SK-N-SH (cell line): ENCODE data around the gene SNCAIP. TPM values are rescaled to one million over a fixed set of nuclear protein-coding genes. Genes with fewer than 3 reads are reported as not detected.

Source experiments
- CTCF ChIA-PET: fragments of 300-600, 350-600 bp; formaldehyde crosslinking; extraction: SDS; loops from one replicate; lab custom pipeline; 2021; lab: Yijun Ruan, JAX
- POLR2A ChIA-PET: fragments of 350-600 bp; sonication (Branson Sonifier 250); formaldehyde crosslinking; extraction: SDS; loops from one replicate; lab custom pipeline; 2020; ENCODE audit warnings: antibody characterized with exemption, inconsistent platforms; lab: Yijun Ruan, JAX
- DNase-seq: peaks from one replicate; pipeline ENCODE4 v3.0.0; 2012
- H2AFZ ChIP-seq: fragments of 200-600 bp; sonication (generic); 2 replicates; pipeline ENCODE4 v1.8.1; 2016; ENCODE audit warnings: antibody characterized with exemption, mild to moderate bottlenecking, low read depth
- H3F3A ChIP-seq: fragments of 200-600 bp; sonication (generic); replicated peaks from 2 replicates; pipeline ENCODE3; 2016; ENCODE audit warnings: antibody characterized with exemption, mild to moderate bottlenecking; ENCODE audit not compliant: insufficient read depth
- H3K27ac ChIP-seq, 2 experiments: fragments of 200-500 bp in 1 of 2; fragments of 200-600 bp in 1 of 2; sonication (Bioruptor generic) in 1 of 2; sonication (generic), shearing (Covaris generic) in 1 of 2; 2 replicates each; pipeline versions ENCODE4 v1.5.1 to v1.6.1; 2014 to 2016; ENCODE audit warnings: low read depth in 2 of 2, inconsistent platforms in 1 of 2, low read length in 1 of 2, mild to moderate bottlenecking in 1 of 2, mixed read lengths in 1 of 2
- H3K27me3 ChIP-seq: fragments of 200-600 bp; sonication (generic), shearing (Covaris generic); 2 replicates; pipeline ENCODE4 v1.6.1; 2016; ENCODE audit warnings: mixed run types; ENCODE audit not compliant: insufficient read depth
- H3K36me3 ChIP-seq, 2 experiments: fragments of 200-500 bp in 1 of 2; fragments of 200-600 bp in 1 of 2; sonication (Bioruptor generic) in 1 of 2; sonication (generic) in 1 of 2; replicated peaks in 1 of 2; 2 replicates each; pipeline versions ENCODE3 to v1.5.1; 2014 to 2016; ENCODE audit warnings: low read length in 1 of 2, mild to moderate bottlenecking in 1 of 2; ENCODE audit not compliant: insufficient read depth in 2 of 2, control insufficient read depth in 1 of 2
- H3K4me1 ChIP-seq, 2 experiments: fragments of 200-500 bp in 1 of 2; fragments of 200-600 bp in 1 of 2; sonication (Bioruptor generic) in 1 of 2; sonication (generic), shearing (Covaris generic) in 1 of 2; 2 replicates each; pipeline versions ENCODE4 v1.5.1 to v1.6.1; 2014 to 2016; ENCODE audit warnings: low read depth in 1 of 2, low read length in 1 of 2, mixed run types in 1 of 2; ENCODE audit not compliant: insufficient read depth in 2 of 2, control insufficient read depth in 1 of 2
- H3K4me2 ChIP-seq: fragments of 200-600 bp; sonication (generic), shearing (Covaris generic); 2 replicates; pipeline ENCODE4 v1.6.1; 2017; ENCODE audit warnings: mixed run types
- H3K4me3 ChIP-seq, 2 experiments: fragments of 200-500 bp in 1 of 2; fragments of 200-600 bp in 1 of 2; sonication (Bioruptor generic) in 1 of 2; sonication (generic), shearing (Covaris generic) in 1 of 2; 2 replicates each; pipeline versions ENCODE4 v1.5.1 to v1.8.1; 2014 to 2016; ENCODE audit warnings: low read depth in 2 of 2, inconsistent platforms in 1 of 2, low read length in 1 of 2, mild to moderate bottlenecking in 1 of 2, mixed read lengths in 1 of 2, moderate library complexity in 1 of 2
- H3K79me2 ChIP-seq: fragments of 200-600 bp; sonication (generic); 2 replicates; pipeline ENCODE4 v1.8.1; 2017; ENCODE audit warnings: mild to moderate bottlenecking; ENCODE audit not compliant: insufficient read depth
- H3K9ac ChIP-seq: fragments of 200-600 bp; sonication (generic); 2 replicates; pipeline ENCODE4 v1.6.1; 2017; ENCODE audit warnings: mixed run types
- H3K9me2 ChIP-seq: fragments of 200-600 bp; sonication (generic); 2 replicates; pipeline ENCODE4 v1.6.1; 2017; ENCODE audit warnings: mixed run types
- H3K9me3 ChIP-seq: fragments of 200-600 bp; sonication (generic); 2 replicates; pipeline ENCODE4 v1.6.1; 2017; ENCODE audit warnings: mixed run types, mild to moderate bottlenecking, moderate library complexity
- H4K20me1 ChIP-seq: fragments of 200-600 bp; sonication (generic); 2 replicates; pipeline ENCODE4 v1.6.1; 2017; ENCODE audit warnings: mild to moderate bottlenecking, mixed run types; ENCODE audit not compliant: insufficient read depth
- EP300 ChIP-seq, 2 experiments: IDR thresholded peaks; 2 replicates each; pipeline versions ENCODE4 v1.4.0 to v1.6.1; 2012; ENCODE audit warnings: borderline replicate concordance in 1 of 2, low read depth in 1 of 2, low read length in 1 of 2
- EZH2phosphoT487 ChIP-seq: fragments of 200-600 bp; sonication (generic); IDR thresholded peaks from 2 replicates; pipeline ENCODE4 v1.6.1; 2017; ENCODE audit warnings: low read depth, mixed run types, mild to moderate bottlenecking, antibody characterized with exemption, moderate library complexity, borderline replicate concordance
- FOXJ3 ChIP-seq: sonication (generic); formaldehyde crosslinking; IDR thresholded peaks from 2 replicates; pipeline ENCODE4 v1.5.1; 2020; ENCODE audit warnings: mild to moderate bottlenecking, missing genetic modification reagents
- FOXM1 ChIP-seq: IDR thresholded peaks from 2 replicates; pipeline ENCODE4 v1.4.0; 2012; ENCODE audit warnings: low read depth, mild to moderate bottlenecking
- GABPA ChIP-seq: IDR thresholded peaks from 2 replicates; pipeline ENCODE4 v1.4.0; 2012; ENCODE audit warnings: low read depth, mild to moderate bottlenecking
- GATA2 ChIP-seq: sonication (generic); formaldehyde crosslinking; IDR thresholded peaks from 2 replicates; pipeline ENCODE4 v1.5.0; 2020; ENCODE audit warnings: mild to moderate bottlenecking, missing genetic modification reagents
- MXI1 ChIP-seq: IDR thresholded peaks from 2 replicates; pipeline ENCODE4 v1.6.1; 2012; ENCODE audit warnings: mild to moderate bottlenecking, low read depth, low read length, improper control_type of control experiment
- NRF1 ChIP-seq: IDR thresholded peaks from 2 replicates; pipeline ENCODE4 v1.6.1; 2012; ENCODE audit warnings: low read depth, mild to moderate bottlenecking, low read length
- POLR2AphosphoS5 ChIP-seq: IDR thresholded peaks from 2 replicates; pipeline ENCODE4 v1.6.1; 2012; ENCODE audit warnings: low read depth, low read length
- RCOR1 ChIP-seq: fragments of 150-350 bp; IDR thresholded peaks from 2 replicates; pipeline ENCODE4 v1.6.1; 2017; ENCODE audit warnings: antibody characterized with exemption, low read length
- RXRA ChIP-seq: IDR thresholded peaks from 2 replicates; pipeline ENCODE4 v1.4.0; 2012; ENCODE audit warnings: low read depth, mild to moderate bottlenecking, borderline replicate concordance
- SIN3A ChIP-seq: IDR thresholded peaks from 2 replicates; pipeline ENCODE4 v1.6.1; 2012; ENCODE audit warnings: low read depth, mild to moderate bottlenecking, low read length, moderate library complexity, borderline replicate concordance
- SMC3 ChIP-seq: IDR thresholded peaks from 2 replicates; pipeline ENCODE4 v1.6.1; 2012; ENCODE audit warnings: low read depth, low read length, improper control_type of control experiment
- TAF1 ChIP-seq: IDR thresholded peaks from 2 replicates; pipeline ENCODE4 v1.6.1; 2012; ENCODE audit warnings: low read depth, mild to moderate bottlenecking, low read length, moderate library complexity, borderline replicate concordance
- TCF12 ChIP-seq: IDR thresholded peaks from 2 replicates; pipeline ENCODE4 v1.4.0; 2012
- TEAD4 ChIP-seq: IDR thresholded peaks from 2 replicates; pipeline ENCODE4 v1.4.0; 2012; ENCODE audit warnings: mild to moderate bottlenecking, borderline replicate concordance; ENCODE audit not compliant: insufficient read depth
- YY1 ChIP-seq: IDR thresholded peaks from 2 replicates; pipeline ENCODE4 v1.4.0; 2012; ENCODE audit warnings: low read depth, mild to moderate bottlenecking
- WGBS: methylation state at CpG from one replicate; pipeline ENCODE4 v1.1.6; 2017; ENCODE audit warnings: low lambda C conversion rate; 5-methylcytosine and 5-hydroxymethylcytosine counted together
- polyA plus RNA-seq, 3 experiments: library from polyadenylated mRNA; depleted of rRNA; stranded (reverse); fragments of >200 nt; gene quantifications; 2 replicates each; pipeline ENCODE4 v1.2.3, GENCODE V29; 2012
- TF ChIP-seq, protein P1 (sequence below): fragments of 200-600 bp; sonication (generic); IDR thresholded peaks from 2 replicates; pipeline ENCODE4 v1.6.1; 2017; ENCODE audit warnings: antibody characterized with exemption, mild to moderate bottlenecking, moderate library complexity
- TF ChIP-seq, protein P2 (sequence below): fragments of 150-350 bp; IDR thresholded peaks from 2 replicates; pipeline ENCODE4 v1.6.1; 2017; ENCODE audit warnings: antibody characterized with exemption, low read length, low read depth, borderline replicate concordance

SNCAIP gene
- polyA plus RNA-seq, 1 of the 3 experiments (the other 2 are of a cell fraction), result not detected

DNA sequence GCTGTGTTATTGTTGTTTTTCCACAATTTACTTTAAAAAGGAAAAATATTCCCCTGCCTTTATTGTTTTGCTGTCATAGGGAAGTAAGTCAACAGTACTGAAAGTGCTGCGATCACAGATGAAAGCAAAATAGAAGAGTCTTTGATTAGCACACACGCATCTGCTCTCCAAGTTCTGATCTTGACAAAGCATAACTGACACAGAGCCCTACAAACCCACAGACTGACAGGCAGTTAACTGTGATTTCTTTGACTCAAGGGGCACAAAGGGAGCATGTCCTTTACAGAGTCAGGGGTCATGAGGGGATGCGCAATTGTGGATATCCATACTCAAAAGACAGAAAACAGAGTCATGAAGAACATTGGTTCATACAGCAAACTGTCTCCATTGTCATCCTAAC lies 123.7 kb downstream of the SNCAIP start:
- no peaks in the 10 kb centered on the region for H3K9me2 ChIP-seq
- H3K4me2 ChIP-seq, result no peak overlapping the region
- H4K20me1 ChIP-seq, result no peaks in the 10 kb centered on the region
- H3K4me3 ChIP-seq, result no peak overlapping the region
- H3K27me3 ChIP-seq, result no peaks in the 10 kb centered on the region
- H3K27ac ChIP-seq, result no peak overlapping the region
- no peak for DNase-seq
- TF ChIP-seq MXI1 (no peak), GATA2 (CRISPR knock-in tag) (no peak), RCOR1 (no peak), FOXJ3 (CRISPR knock-in tag) (no peak), TCF12 (no peak), POLR2AphosphoS5 (no peak), YY1 (no peak), SMC3 (no peak), TAF1 (no peak), TEAD4 (no peak), EP300 (IDR thresholded peaks at IDR 0.05; ENCODE audit: borderline replicate concordance in 1 of 2, low read depth in 1 of 2, low read length in 1 of 2) (no peak), RXRA (no peak)
- TF ChIP-seq, protein P1, sequence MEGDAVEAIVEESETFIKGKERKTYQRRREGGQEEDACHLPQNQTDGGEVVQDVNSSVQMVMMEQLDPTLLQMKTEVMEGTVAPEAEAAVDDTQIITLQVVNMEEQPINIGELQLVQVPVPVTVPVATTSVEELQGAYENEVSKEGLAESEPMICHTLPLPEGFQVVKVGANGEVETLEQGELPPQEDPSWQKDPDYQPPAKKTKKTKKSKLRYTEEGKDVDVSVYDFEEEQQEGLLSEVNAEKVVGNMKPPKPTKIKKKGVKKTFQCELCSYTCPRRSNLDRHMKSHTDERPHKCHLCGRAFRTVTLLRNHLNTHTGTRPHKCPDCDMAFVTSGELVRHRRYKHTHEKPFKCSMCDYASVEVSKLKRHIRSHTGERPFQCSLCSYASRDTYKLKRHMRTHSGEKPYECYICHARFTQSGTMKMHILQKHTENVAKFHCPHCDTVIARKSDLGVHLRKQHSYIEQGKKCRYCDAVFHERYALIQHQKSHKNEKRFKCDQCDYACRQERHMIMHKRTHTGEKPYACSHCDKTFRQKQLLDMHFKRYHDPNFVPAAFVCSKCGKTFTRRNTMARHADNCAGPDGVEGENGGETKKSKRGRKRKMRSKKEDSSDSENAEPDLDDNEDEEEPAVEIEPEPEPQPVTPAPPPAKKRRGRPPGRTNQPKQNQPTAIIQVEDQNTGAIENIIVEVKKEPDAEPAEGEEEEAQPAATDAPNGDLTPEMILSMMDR, result no peak
- TF ChIP-seq, protein P2, sequence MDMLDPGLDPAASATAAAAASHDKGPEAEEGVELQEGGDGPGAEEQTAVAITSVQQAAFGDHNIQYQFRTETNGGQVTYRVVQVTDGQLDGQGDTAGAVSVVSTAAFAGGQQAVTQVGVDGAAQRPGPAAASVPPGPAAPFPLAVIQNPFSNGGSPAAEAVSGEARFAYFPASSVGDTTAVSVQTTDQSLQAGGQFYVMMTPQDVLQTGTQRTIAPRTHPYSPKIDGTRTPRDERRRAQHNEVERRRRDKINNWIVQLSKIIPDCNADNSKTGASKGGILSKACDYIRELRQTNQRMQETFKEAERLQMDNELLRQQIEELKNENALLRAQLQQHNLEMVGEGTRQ, result no peak
- no peak overlapping the region for H2AFZ ChIP-seq
- H3K36me3 ChIP-seq, result no peaks in the 10 kb centered on the region
- H3F3A ChIP-seq, result no peaks in the 10 kb centered on the region
- H3K9me3 ChIP-seq, result no peaks in the 10 kb centered on the region
- no peaks in the 10 kb centered on the region for H3K4me1 ChIP-seq
- CTCF ChIA-PET, result no interaction called here
- POLR2A ChIA-PET, result no interaction called here
- WGBS, result 83% methylated on average over 3 of the region's 3 CpGs
- no peaks in the 10 kb centered on the region for H3K79me2 ChIP-seq
- H3K9ac ChIP-seq, result no peak overlapping the region

DNA sequence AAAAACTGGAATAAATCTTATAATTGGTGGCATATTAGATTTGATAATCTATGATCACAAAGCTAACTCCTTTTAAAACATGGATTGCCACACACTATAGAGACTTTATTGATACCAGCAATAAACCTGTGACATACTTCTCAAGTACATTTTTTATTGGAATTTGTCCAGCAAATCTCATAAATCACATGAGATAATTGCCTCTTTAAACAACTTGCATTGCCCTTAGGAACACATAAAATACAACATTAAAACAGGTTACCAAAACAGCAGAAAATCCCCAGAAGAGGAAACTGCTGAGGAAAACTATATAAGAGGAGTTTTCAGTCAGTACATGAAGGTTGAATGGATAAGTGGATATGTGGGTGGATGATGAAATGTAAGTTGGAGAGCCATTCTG lies 124.6 kb downstream of the SNCAIP start:
- ChIA-PET POLR2A (no interaction called here), CTCF (no interaction called here)
- no peak overlapping the region for H3K9ac ChIP-seq

More for the DNA sequence above, 124.6 kb downstream of the SNCAIP start:
- Histone ChIP-seq H3F3A (no peaks in the 10 kb centered on the region), H3K27ac (no peak overlapping the region), H3K9me2 (no peaks in the 10 kb centered on the region), H4K20me1 (no peaks in the 10 kb centered on the region), H3K4me3 (no peak overlapping the region), H3K4me1 (no peaks in the 10 kb centered on the region), H2AFZ (no peak overlapping the region), H3K27me3 (no peaks in the 10 kb centered on the region), H3K9me3 (no peaks in the 10 kb centered on the region), H3K36me3 (no peaks in the 10 kb centered on the region), H3K4me2 (no peak overlapping the region), H3K79me2 (no peaks in the 10 kb centered on the region)
- no peak for DNase-seq
- TF ChIP-seq SIN3A, result no peak
- TF ChIP-seq TAF1, result no peak
- TF ChIP-seq, protein P2, result no peak
- no peak for TF ChIP-seq NRF1
- TF ChIP-seq FOXM1, result no peak
- no peak for TF ChIP-seq GATA2 (CRISPR knock-in tag)
- TF ChIP-seq GABPA, result no peak
- TF ChIP-seq EZH2phosphoT487, result no peak
- TF ChIP-seq RXRA, result no peak
